MM.1S (cell line): Measurements from ENCODE around the gene CCDC40.

ENCODE experiments used
- EZH2 ChIP-seq: fragments of 300-600 bp; sonication (generic); optimal IDR thresholded peaks from 2 replicates; pipeline ENCODE3; 2017; ENCODE audit warnings: low read depth, mild to moderate bottlenecking, antibody characterized with exemption, low read length, mixed read lengths
- EZH2phosphoT487 ChIP-seq: fragments of 300-600 bp; sonication (generic); IDR thresholded peaks from 2 replicates; pipeline ENCODE4 v1.6.1; 2018; ENCODE audit warnings: antibody characterized with exemption, low read length
- TF ChIP-seq, protein P1 (sequence below): fragments of 300-600 bp; sonication (generic); IDR thresholded peaks from 2 replicates; pipeline ENCODE4 v1.5.1; 2016; ENCODE audit warnings: antibody characterized with exemption, low read length, mixed read lengths

DNA sequence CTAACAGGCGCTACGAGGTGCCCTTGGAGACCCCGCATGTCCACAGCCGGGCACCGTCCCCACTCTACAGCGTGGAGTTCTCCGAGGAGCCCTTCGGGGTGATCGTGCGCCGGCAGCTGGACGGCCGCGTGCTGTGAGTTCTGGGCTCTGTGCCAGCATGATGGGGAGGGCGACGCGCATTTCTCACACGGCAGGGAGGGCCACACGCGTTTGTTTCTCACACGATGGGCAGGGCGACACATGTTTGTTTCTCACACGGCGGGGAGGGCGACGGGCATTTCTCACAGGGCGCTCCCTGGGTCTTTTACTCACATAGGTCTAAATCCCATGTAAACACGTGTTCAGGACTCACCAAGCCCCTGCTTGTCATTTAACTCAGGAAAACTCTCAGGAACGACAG is 69.3 kb downstream of the CCDC40 start:
- TF ChIP-seq, protein P1, sequence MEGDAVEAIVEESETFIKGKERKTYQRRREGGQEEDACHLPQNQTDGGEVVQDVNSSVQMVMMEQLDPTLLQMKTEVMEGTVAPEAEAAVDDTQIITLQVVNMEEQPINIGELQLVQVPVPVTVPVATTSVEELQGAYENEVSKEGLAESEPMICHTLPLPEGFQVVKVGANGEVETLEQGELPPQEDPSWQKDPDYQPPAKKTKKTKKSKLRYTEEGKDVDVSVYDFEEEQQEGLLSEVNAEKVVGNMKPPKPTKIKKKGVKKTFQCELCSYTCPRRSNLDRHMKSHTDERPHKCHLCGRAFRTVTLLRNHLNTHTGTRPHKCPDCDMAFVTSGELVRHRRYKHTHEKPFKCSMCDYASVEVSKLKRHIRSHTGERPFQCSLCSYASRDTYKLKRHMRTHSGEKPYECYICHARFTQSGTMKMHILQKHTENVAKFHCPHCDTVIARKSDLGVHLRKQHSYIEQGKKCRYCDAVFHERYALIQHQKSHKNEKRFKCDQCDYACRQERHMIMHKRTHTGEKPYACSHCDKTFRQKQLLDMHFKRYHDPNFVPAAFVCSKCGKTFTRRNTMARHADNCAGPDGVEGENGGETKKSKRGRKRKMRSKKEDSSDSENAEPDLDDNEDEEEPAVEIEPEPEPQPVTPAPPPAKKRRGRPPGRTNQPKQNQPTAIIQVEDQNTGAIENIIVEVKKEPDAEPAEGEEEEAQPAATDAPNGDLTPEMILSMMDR: no peak
- TF ChIP-seq EZH2: no peak
- TF ChIP-seq EZH2phosphoT487: no peak
